Duodenal mucosa (tissue), 2 donors: ENCODE data around the gene TSPOAP1.

ENCODE experiments used
- H3K27ac ChIP-seq: one replicate; pipeline ENCODE4 v1.7.0; 2013; ENCODE audit warnings: low read depth, low read length
- H3K27me3 ChIP-seq, 2 donors: one replicate each; pipeline ENCODE4 v1.7.0; 2013; ENCODE audit warnings: low read length in 2 of 2, control low read depth in 1 of 2; ENCODE audit not compliant: insufficient read depth in 2 of 2, control insufficient read depth in 1 of 2
- H3K36me3 ChIP-seq, 2 donors: one replicate each; pipeline ENCODE4 v1.7.0; 2013; ENCODE audit warnings: low read length in 2 of 2, control low read depth in 1 of 2; ENCODE audit not compliant: insufficient read depth in 2 of 2, control insufficient read depth in 1 of 2
- H3K4me1 ChIP-seq, 2 donors: one replicate each; pipeline ENCODE4 v1.7.0; 2013; ENCODE audit warnings: low read length in 2 of 2, control low read depth in 1 of 2; ENCODE audit not compliant: insufficient read depth in 2 of 2, control insufficient read depth in 1 of 2
- H3K4me3 ChIP-seq, 2 donors: one replicate each; pipeline ENCODE4 v1.7.0; 2013; ENCODE audit warnings: low read length in 2 of 2, low read depth in 1 of 2
- H3K9ac ChIP-seq, 2 donors: one replicate each; pipeline ENCODE4 v1.7.0; 2013; ENCODE audit warnings: low read length in 2 of 2, low read depth in 1 of 2
- H3K9me3 ChIP-seq, 2 donors: one replicate each; pipeline ENCODE4 v1.7.0; 2013; ENCODE audit warnings: low read length in 2 of 2, control low read depth in 1 of 2; ENCODE audit not compliant: control insufficient read depth in 1 of 2

The TSPOAP1 gene

DNA sequence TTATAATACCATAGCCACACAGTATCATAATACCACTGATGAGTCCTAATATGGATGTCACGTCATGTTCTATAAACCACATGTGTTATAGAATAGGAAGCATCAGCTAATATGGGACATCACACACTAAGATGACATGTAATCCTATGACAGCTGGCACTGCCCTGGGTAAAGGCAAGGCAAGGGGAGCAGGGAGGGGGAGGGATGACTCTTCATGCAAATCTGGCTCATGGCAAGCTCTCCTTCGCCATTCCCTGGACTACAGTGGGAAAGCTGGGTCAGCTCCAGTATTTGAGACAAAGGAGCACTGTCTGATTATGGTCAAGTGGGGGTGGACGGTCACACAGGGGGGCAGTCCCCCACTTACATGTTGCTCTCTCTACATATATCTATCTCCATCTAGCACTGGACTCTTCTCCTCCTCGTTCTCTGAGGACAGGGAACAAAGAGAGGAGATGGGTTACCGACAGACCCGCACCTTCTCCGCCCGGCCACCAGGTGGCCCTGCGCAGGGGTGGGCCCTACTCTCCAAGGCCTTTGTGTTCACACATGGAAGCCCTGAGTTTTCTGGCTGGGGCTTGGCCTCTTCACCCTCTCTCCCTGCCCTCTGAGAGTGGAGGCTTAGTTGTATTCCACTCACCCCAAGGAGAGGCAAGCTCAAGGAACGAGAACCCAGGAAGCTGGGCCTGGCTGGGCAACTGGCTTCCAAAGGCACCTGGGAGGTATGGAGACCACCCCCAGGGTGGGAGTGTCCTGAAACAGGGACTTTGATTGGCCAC, 24.4 kb downstream of the TSPOAP1 start:
- Histone ChIP-seq H3K27ac (no peak overlapping the region), H3K27me3 (no peaks in the 10 kb centered on the region), H3K9ac (no peak overlapping the region), H3K4me1 (no peaks in the 10 kb centered on the region), H3K36me3 (no peaks in the 10 kb centered on the region), H3K9me3 (no peaks in the 10 kb centered on the region), H3K4me3 (no peak overlapping the region)

GRCh38 chr17:58302919-58303585, 25.5 kb downstream of the TSPOAP1 start:
- no peaks in the 10 kb centered on the region for H3K36me3 ChIP-seq
- no peak overlapping the region for H3K9ac ChIP-seq
- no peaks in the 10 kb centered on the region for H3K4me1 ChIP-seq
- H3K27ac ChIP-seq = no peak overlapping the region
- no peaks in the 10 kb centered on the region for H3K27me3 ChIP-seq
- peaks cover 0 to 2% of the 10 kb centered on the region in 2 donors for H3K9me3 ChIP-seq
- no peak overlapping the region for H3K4me3 ChIP-seq

GRCh38 chr17:58302171-58302918, 26.2 kb downstream of the TSPOAP1 start:
- Histone ChIP-seq H3K4me3 (no peak overlapping the region), H3K27ac (no peak overlapping the region), H3K27me3 (no peaks in the 10 kb centered on the region), H3K9me3 (peaks cover 0 to 2% of the 10 kb centered on the region in 2 donors), H3K9ac (no peak overlapping the region), H3K4me1 (no peaks in the 10 kb centered on the region), H3K36me3 (no peaks in the 10 kb centered on the region)

DNA sequence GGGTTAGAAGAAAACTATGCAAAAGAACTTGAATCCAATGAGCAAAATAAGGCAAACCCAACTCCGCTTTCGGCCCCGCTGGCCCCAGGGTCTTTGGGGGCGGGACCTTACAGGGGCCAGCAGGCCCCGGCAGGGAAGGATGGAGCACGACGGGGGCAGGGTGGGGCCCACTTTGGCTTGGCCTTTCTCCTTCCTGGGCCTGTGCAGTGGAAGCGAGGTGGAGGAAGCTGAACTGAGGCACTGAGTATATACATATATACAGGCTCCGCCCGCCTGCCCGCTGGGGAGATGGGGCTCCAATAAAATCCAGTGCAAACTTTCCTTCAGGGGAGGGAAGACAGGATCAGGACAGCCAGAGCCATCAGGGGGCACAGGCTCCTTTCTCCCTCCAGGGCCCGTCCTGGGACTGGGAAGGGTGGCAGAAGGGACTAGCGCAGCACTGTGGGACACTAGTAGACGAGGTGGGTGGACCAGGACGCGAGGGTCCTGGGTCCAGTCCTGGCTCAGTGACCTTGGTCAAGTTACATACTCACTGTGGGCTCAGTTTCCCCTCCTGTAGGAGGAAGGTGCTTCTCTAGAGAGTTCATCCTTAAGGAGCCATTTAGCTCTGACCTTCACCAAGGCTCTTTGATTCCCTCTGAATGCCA, 27.0 kb downstream of the TSPOAP1 start:
- Histone ChIP-seq H3K36me3 (no peaks in the 10 kb centered on the region), H3K4me3 (no peak overlapping the region), H3K27ac (no peak overlapping the region), H3K4me1 (no peaks in the 10 kb centered on the region), H3K27me3 (no peaks in the 10 kb centered on the region), H3K9ac (no peak overlapping the region), H3K9me3 (peaks cover 0 to 2% of the 10 kb centered on the region in 2 donors)

GRCh38 chr17:58300336-58300735, 28.3 kb downstream of the TSPOAP1 start:
- H3K9ac ChIP-seq = no peak overlapping the region
- no peaks in the 10 kb centered on the region for H3K4me1 ChIP-seq
- H3K9me3 ChIP-seq = peaks cover 0 to 2% of the 10 kb centered on the region in 2 donors
- no peak overlapping the region for H3K4me3 ChIP-seq
- H3K27ac ChIP-seq = no peak overlapping the region
- no peaks in the 10 kb centered on the region for H3K36me3 ChIP-seq
- no peaks in the 10 kb centered on the region for H3K27me3 ChIP-seq

DNA sequence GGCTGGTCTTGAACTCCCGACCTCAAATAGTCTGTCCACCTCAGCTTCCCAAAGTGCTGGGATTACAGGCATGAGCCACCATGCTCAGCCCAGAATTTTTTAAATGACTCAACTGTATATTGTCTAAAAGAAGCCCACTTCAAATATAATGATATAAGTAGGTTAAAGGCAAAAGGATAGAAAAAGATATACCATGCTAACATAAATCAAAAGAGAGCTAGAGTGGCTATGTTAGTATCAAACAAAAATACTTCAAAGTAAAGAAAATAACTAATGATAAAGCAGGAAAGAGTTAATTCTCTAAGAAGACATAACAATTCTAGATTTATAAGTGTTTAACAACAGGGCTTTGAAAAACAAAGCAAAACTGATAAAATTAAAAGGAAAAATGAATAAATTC, 34.6 kb downstream of the TSPOAP1 start:
- no peak overlapping the region for H3K9ac ChIP-seq
- peaks cover 6 to 12% of the 10 kb centered on the region in 2 donors for H3K27me3 ChIP-seq
- no peaks in the 10 kb centered on the region for H3K4me1 ChIP-seq
- peaks cover 0 to 2% of the 10 kb centered on the region in 2 donors for H3K9me3 ChIP-seq
- H3K4me3 ChIP-seq = no peak overlapping the region
- H3K36me3 ChIP-seq = no peaks in the 10 kb centered on the region
- no peak overlapping the region for H3K27ac ChIP-seq

GRCh38 chr17:58291246-58291645, 37.3 kb downstream of the TSPOAP1 start:
- Histone ChIP-seq H3K4me1 (no peaks in the 10 kb centered on the region), H3K36me3 (no peaks in the 10 kb centered on the region), H3K9me3 (no peaks in the 10 kb centered on the region)

GRCh38 chr17:58289869-58290268, 38.7 kb downstream of the TSPOAP1 start:
- no peak overlapping the region for H3K27ac ChIP-seq
- H3K4me1 ChIP-seq = no peaks in the 10 kb centered on the region
- peaks cover 6 to 10% of the 10 kb centered on the region in 2 donors for H3K27me3 ChIP-seq
- H3K9me3 ChIP-seq = no peaks in the 10 kb centered on the region
- H3K9ac ChIP-seq = no peak overlapping the region
- no peaks in the 10 kb centered on the region for H3K36me3 ChIP-seq
- H3K4me3 ChIP-seq = no peak overlapping the region

More at GRCh38 chr17:58291246-58291645, 37.3 kb downstream of the TSPOAP1 start:
- Histone ChIP-seq H3K4me3 (no peak overlapping the region), H3K9ac (no peak overlapping the region), H3K27ac (no peak overlapping the region), H3K27me3 (peaks cover 6 to 12% of the 10 kb centered on the region in 2 donors)

- H3K9ac ChIP-seq = no peak overlapping the region
- peaks cover 9% of the 10 kb centered on the region in 2 donors for H3K27me3 ChIP-seq
- H3K4me1 ChIP-seq = no peaks in the 10 kb centered on the region
- no peaks in the 10 kb centered on the region for H3K9me3 ChIP-seq
- no peak overlapping the region for H3K4me3 ChIP-seq
- H3K36me3 ChIP-seq = no peaks in the 10 kb centered on the region
- H3K27ac ChIP-seq = no peak overlapping the region
Measured at GRCh38 chr17:58285422-58285810, 43.2 kb downstream of the TSPOAP1 start.
